ENCODE results near the gene HHEX. TPM values are rescaled to one million over a fixed set of nuclear protein-coding genes. Genes with fewer than 3 reads are reported as not detected.
A peak's percentile ranks its signal among the peaks of the same experiment; 100 is the strongest.

The HHEX gene
- total and polyA plus RNA-seq, 10 donors, result 45.9 to 81.1 (median 58.4) TPM

DNA sequence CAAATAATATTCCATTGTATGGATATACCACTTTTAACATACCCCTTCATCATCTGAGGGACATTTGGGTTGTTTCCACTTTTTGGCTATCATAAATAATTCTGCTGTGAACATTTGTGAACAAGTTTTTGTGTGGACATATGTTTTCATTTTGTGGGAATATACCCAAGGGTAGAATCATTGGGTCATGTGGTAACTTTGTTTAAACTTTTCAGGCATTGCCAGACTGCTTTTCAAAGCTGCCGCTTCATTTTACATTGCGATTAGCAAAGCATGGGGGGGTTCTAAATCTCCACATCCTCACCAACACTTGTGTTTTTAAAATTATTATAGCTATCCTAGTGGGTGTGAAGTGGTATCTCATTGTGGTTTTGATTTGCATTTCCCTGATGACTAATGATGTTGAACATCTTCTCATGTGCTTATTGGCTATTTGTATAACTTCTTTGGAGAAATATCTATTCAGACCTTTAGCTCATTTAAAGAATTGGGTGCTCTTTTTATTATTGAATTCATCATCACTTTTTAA lies 8.4 kb upstream of the HHEX start:
- TF ChIP-seq CTCF (IDR thresholded peaks at IDR 0.05 in 8 of 11, conservative IDR thresholded peaks at IDR 0.05 in 3 of 11), result no peak
- no peak for TF ChIP-seq POLR2A (IDR thresholded peaks at IDR 0.05)
- no peak for TF ChIP-seq POLR2AphosphoS5 (IDR thresholded peaks at IDR 0.05)
- H3K4me3 ChIP-seq, result no peak overlapping the region
- H3K4me1 ChIP-seq, result peaks cover 0 to under 1% (median 0%) of the 10 kb centered on the region in 6 donors
- no peak for DNase-seq
- H3K27ac ChIP-seq, result no peak overlapping the region
- H3K36me3 ChIP-seq, result no peaks in the 10 kb centered on the region
- H3K27me3 ChIP-seq (replicated peaks in 1 of 7), result no peaks in the 10 kb centered on the region
- H3K9me3 ChIP-seq, result peaks cover 0 to 22% (median 11%) of the 10 kb centered on the region in 8 donors
- WGBS, 5 donors, result 63 to 87% (median 80%) methylated on average over 2 of the region's 2 CpGs
- intact Hi-C loops (cut with DNase I; ENCODE audit: low total_unique reads), result loop anchor here (10.0 kb wide), 2 partner anchors 87 to 193 kb away; partner anchors contain the start of gene KIF11

DNA sequence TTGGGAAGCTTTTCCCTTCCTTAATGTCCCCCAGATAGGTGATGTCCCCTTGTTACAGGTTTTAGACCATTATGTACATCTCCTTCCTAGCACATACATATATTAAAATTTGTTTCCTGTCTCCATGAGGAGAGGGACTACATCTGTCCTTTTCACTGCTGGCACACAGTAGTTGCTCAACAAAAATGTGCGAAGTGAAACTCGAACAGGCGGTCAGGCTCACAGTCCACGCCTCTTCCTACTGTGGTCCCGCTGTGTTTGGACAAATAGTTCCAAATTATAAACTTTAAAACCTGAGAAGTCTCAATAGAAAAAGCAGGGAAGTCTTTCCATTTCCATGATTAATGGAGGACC lies 1.2 kb upstream of the HHEX start:
- Histone ChIP-seq H3K27ac (peak overlapping the region in 7 of 8 donors; percentile 96 to 99 (median 99)), H3K27me3 (replicated peaks in 1 of 7) (peaks cover 0 to 46% (median 0%) of the 10 kb centered on the region in 7 donors), H3K4me3 (peak overlapping the region in 7 of 8 donors; percentile 67 to 83 (median 74)), H3K9me3 (peaks cover 0 to 20% (median 11%) of the 10 kb centered on the region in 8 donors), H3K36me3 (peaks cover 0 to 15% (median 0%) of the 10 kb centered on the region in 6 donors), H3K4me1 (peaks cover 4 to 64% (median 43%) of the 10 kb centered on the region in 6 donors)
- 37 to 67% (median 59%) methylated on average over 5 of the region's 5 CpGs for WGBS, 5 donors
- no peak for DNase-seq
- intact Hi-C loops (cut with DNase I; ENCODE audit: low total_unique reads), result loop anchor here (10.0 kb wide), 2 partner anchors 94 to 186 kb away; partner anchors contain the start of gene KIF11
- TF ChIP-seq POLR2A (IDR thresholded peaks at IDR 0.05) (no peak), POLR2AphosphoS5 (IDR thresholded peaks at IDR 0.05) (no peak), CTCF (IDR thresholded peaks at IDR 0.05 in 8 of 11, conservative IDR thresholded peaks at IDR 0.05 in 3 of 11) (no peak)

DNA sequence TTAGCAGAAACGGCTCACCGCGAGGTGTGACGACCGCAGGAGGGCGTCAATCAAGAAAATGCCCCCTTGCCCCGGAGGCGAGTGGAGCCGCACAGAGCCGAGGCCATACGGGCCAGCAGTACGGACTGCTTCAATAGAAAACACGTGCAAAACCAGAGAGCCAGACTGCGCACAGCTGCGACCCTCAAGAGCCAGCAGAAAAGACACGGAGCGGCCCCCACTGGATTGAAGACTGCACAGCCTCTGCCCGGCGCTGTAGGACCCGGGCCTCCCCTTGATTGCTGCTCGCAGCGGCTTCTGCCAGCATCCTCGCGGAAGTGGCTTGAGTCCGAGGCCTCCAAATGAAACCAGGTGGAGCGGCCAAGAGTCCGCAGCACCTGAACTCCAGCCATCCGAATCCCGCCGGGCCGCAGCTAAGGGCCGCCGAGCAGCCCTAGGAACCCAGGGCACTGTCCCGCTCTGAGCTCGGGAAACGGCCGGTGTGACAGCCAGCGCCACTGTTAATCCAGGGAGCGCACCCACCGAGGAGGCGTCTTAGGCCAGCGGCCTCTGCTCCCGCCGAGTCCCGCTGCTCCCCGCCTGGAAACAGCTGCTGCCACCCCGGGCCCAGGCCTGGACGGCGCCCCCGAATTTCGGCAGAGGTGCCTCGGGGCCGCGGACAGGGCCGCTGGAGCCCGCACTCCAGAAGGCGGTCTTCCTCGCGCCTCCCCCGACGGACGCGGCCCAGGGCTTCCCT lies 660 bp upstream of the HHEX start:
- H3K9me3 ChIP-seq, result peaks cover 0 to 20% (median 11%) of the 10 kb centered on the region in 8 donors
- 1 to 5% (median 2%) methylated on average over 17 to 63 of the region's 63 CpGs for WGBS, 5 donors
- H3K4me3 ChIP-seq, result peak overlapping the region; percentile 45 to 83 (median 71)
- DNase-seq, result no peak
- intact Hi-C loops (cut with DNase I; ENCODE audit: low total_unique reads), result loop anchor here (10.0 kb wide), 2 partner anchors 94 to 186 kb away; partner anchors contain the start of gene KIF11
- H3K27ac ChIP-seq, result peak overlapping the region; percentile 43 to 99 (median 98)
- H3K4me1 ChIP-seq, result peaks cover 4 to 69% (median 49%) of the 10 kb centered on the region in 6 donors
- peaks cover 0 to 46% (median 0%) of the 10 kb centered on the region in 7 donors for H3K27me3 ChIP-seq (replicated peaks in 1 of 7)
- TF ChIP-seq POLR2A (IDR thresholded peaks at IDR 0.05) (no peak), CTCF (IDR thresholded peaks at IDR 0.05 in 8 of 11, conservative IDR thresholded peaks at IDR 0.05 in 3 of 11) (peak in 3 of 11 experiments; percentile 8 to 18 (median 15)), POLR2AphosphoS5 (IDR thresholded peaks at IDR 0.05) (peak in 2 of 3 donors; percentile 10 to 20)
- peaks cover 0 to 20% (median 0%) of the 10 kb centered on the region in 6 donors for H3K36me3 ChIP-seq

Data from spleen (tissue), 11 donors.